ENCODE measurements around the gene DAB2.

The DAB2 gene

DNA sequence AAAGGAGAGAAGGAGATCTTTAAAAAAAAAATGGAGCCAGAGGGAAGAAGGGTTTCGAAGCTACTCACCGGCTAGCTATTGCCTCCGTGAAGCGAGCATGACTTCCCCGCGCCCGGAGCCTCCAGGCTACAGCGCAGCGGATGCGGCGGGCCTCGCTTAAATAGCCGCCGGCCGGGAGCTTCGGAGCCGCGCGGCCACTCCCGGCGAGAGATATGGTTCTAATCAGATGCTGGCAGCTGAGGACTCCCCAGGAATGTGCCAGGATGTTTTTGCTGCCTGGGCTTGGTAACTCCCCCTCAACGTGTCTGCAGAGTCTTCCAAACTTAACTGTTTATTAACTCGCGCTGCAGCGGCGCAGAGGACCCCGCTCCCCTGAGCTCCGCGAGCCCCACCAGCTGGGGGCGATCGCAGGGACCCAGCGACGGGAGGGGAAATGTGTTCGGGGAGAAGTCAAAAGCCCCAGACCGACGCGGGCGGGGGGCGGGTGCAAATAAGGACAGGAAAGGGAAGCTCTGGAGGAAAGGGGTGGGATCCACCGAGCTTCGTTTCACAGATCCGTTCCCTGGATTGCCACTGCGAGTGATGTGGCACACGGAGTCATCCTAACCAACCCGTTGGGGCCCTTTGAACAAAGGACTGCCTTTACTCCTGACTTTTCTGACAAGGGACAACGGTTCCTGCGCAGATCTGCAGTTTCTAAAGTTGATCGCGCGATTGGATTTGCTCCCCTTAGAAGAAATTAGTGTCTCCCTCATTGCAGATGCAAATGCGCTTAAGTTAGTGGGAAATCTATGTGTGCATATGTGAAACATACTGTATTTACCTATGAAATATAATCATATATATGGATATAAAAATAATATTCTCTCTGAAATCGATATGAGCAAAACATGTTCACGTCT lies at the start of gene DAB2:
DAB2 (minus strand) TSS at position 245 of the 902 bp plus-strand sequence. CDS start 30,660 bp downstream, outside the sequence.
- DNase-seq (ENCODE audit: low read depth): peak; percentile 8

DNA sequence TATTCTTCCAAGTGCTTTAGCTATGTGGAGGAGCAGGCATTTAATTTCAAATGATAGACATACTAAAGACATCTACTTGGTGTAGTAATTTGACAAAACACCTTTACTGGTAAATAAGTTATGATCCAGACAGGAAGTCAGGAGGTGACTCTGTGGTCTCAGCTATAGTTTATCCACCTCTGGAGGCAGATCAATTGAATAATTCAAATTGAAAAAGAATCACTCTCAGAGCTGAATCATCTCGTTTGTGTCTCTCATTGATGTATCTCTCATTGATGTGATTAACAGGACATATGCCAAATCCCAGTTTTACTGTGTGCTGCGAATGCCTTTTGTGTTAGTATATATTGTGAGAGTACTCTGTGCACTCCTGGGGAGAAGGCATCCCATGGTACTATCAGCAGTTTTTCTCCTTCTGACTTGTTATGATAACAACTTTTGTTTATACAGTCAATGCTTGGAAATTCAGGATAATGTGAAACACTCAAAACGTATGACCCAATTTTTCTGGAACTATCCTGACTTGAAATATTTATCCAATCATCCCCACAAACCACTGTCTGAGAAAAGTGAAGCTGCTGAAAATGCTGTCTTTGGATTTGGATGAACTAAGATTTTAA lies 48.5 kb upstream of the DAB2 start:
- no peak for DNase-seq (ENCODE audit: low read depth)

GRCh38 chr5:39471836-39472508 lies 47.2 kb upstream of the DAB2 start:
- DNase-seq (ENCODE audit: low read depth): no peak

GRCh38 chr5:39470811-39471210 lies 46.0 kb upstream of the DAB2 start:
- DNase-seq (ENCODE audit: low read depth): no peak

GRCh38 chr5:39469777-39470415 lies 45.1 kb upstream of the DAB2 start:
- DNase-seq (ENCODE audit: low read depth): no peak

DNA sequence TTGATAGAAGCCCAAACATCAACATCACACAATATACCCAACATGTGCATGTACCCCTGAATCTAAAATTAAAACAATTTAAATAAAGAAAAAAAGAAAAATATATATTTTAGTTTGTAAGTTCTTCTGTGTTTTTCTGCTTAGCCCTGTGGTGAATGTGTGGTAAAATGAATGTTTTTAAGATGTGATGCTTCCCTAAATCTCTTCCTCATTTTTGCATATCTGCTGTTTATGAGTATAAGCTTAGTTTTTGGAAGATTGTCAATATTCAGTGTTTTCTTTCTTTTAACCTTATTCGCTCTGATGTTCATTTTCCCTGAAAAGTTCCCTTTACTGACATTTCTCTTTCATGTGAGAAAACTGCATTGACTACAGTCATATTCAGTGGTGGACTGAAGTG lies 44.4 kb upstream of the DAB2 start:
- DNase-seq (ENCODE audit: low read depth): no peak

- no peak for DNase-seq (ENCODE audit: low read depth)
Observed at GRCh38 chr5:39466846-39467245, 42.1 kb upstream of the DAB2 start.

GRCh38 chr5:39465843-39466242 lies 41.1 kb upstream of the DAB2 start:
- no peak for DNase-seq (ENCODE audit: low read depth)

DNA sequence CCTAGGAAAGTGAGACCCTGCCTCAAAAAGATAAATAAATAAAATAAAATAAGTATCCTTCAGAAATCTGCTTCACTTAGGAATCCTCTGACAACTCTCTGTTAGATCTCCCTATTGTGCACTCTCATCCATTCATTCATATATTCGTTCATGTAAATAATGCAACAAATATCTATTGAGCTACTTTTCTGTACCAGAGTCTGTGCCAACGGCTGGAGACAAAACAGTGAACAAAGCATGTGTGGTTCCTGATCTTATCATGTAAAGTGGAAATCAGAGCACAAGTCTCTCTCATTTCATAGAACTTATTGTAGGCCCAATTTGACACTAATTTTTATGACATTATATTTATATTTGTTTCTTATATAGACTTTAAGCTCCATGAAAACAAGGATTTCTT lies 40.3 kb upstream of the DAB2 start:
- DNase-seq (ENCODE audit: low read depth): no peak

GRCh38 chr5:39464088-39464487 lies 39.3 kb upstream of the DAB2 start:
- no peak for DNase-seq (ENCODE audit: low read depth)

GRCh38 chr5:39462211-39462610 lies 37.4 kb upstream of the DAB2 start:
- DNase-seq (ENCODE audit: low read depth): no peak

- no peak for DNase-seq (ENCODE audit: low read depth)
Observed at GRCh38 chr5:39461007-39461682, 36.4 kb upstream of the DAB2 start.

DNA sequence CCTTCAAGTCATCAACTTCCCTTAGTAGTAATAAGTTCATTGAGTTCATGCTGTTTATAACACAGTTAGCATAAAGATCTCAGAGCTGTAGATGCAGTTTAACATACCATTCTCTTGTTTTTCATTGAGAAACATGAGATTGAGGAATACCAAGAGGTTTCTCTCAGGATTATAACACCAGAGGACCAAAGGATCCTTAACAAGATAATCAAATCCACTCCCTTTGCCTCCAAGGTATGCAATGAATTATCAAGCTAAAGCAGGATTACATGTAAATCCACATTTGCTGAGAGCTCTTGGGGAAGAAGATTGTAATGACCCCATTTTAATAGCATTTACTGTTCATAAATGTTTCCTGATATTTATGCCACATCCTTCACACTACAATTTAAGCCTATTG lies 35.1 kb upstream of the DAB2 start:
- no peak for DNase-seq (ENCODE audit: low read depth)

- DNase-seq (ENCODE audit: low read depth): no peak
Observed at GRCh38 chr5:39459071-39459470, 34.3 kb upstream of the DAB2 start.

GRCh38 chr5:39455645-39456044 lies 30.9 kb upstream of the DAB2 start:
- DNase-seq (ENCODE audit: low read depth): no peak

GRCh38 chr5:39453606-39454005 lies 28.8 kb upstream of the DAB2 start:
- no peak for DNase-seq (ENCODE audit: low read depth)

DNA sequence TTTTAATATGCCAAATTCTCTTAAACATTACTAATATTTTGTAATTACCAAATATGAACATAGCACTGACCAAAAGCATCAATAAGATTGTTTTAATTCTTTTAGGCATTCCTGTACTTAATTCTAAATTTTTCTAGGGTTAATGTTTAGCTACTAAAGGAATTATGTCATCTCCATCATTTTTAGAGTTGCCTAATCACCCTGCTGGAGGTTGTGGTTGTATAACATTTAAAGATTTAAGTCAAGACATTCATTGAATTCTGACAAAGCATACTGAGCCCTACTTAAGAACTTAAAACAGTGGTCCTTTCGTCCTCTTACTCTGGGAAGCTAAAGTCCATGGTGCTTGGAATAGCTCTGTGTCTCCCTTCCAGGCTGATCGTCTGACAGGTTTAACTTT lies 28.1 kb upstream of the DAB2 start:
- DNase-seq (ENCODE audit: low read depth): no peak

- DNase-seq (ENCODE audit: low read depth): no peak
Observed at GRCh38 chr5:39451276-39451941, 26.6 kb upstream of the DAB2 start.

- DNase-seq (ENCODE audit: low read depth): no peak
Observed at GRCh38 chr5:39450487-39450886, 25.7 kb upstream of the DAB2 start.

DNA sequence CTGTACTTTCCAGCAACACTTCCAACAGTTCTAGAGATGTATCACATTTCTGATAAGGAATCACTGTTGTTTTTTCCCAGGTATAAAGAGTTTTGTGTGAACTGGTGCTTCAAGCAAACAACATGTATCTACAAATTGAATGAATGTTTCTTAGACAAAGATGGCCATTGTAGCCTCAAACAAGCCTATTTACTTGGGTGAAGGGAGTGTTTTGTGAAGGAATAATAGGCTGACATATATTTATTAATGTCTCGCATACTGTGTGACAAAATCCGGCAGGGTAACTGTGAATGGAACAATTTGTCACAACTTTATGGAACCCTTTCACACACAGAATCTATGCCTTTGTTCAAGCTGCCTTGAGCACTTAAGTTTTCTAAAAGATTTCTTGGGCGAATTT lies 24.8 kb upstream of the DAB2 start:
- no peak for DNase-seq (ENCODE audit: low read depth)

DNA sequence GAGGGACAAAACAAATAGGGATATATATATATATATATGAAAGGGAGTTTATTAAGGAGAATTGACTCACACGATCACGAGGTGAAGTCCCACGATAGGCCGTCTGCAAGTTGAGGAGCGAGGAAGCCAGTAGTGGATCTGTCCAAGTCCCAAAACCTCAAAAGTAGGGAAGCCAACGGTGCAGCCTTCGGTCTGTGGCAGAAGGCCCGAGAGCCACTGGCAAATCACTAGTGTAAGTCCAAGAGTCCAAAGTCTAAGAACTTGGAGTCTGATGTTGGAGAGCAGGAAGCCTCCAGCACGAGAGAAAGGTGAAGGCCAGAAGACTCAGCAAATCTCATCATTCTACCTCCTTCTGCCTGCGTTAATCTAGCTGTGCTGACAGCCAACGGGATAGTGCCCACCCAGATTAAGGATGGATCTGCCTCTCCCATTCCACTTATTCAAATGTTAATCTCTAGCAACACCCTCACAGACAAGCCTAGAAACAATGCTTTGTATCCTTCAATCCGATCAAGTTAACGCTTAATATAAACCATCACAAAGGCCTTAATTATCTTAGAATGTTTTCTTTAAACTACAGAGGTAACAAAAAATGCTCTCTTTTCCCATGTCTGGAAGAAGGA lies 23.8 kb upstream of the DAB2 start:
- no peak for DNase-seq (ENCODE audit: low read depth)
